ENCODE results near the gene GPANK1.

- TF ChIP-seq CTCF (IDR thresholded peaks at IDR 0.05): no peak
- TF ChIP-seq POLR2A (IDR thresholded peaks at IDR 0.05): no peak
These were observed 19.5 kb downstream of the GPANK1 start for GRCh38 chr6:31645325-31645724.

Data from adrenal gland (tissue), 5 donors.